ENCODE data around the gene SUSD3. TPM values are rescaled to one million over a fixed set of nuclear protein-coding genes. Genes with fewer than 3 reads are reported as not detected.
A peak's percentile ranks its signal among the peaks of the same experiment; 100 is the strongest.

The SUSD3 gene
- total and polyA plus RNA-seq, 4 experiments from 2014 or later, result 58.3 to 199 (median 106) TPM

DNA sequence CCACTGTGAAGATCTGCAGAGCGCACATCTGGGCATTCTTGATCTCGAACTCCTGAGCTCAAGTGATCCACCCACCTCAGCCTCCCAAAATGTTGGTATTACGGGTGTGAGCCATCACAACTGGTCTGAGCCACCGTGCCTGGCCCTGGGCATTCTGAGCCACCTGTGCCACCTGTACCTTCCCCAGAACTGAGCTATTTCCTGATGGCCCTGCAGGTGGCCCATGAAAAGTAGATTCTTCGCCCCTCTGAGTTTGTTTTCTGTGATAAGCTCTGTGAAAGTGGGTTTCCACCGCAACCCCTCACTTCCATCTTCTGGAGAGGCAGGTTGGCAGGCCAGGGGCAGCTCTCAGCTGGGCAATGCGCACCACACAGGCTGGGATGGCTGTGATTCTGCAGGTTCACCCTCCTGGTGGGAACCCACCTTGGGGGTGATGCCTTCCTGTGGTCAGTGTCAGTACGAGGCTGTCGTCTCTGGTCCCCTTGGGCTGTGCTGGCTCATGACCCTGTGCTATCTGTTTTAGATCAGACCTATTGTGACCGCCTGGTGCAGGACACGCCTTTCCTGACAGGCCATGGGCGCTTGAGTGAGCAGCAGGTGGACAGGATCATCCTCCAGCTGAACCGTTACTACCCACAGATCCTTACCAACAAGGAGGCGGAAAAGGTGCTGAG is 48.8 kb downstream of the SUSD3 start:
- Histone ChIP-seq H3K36me3 (ENCODE audit: insufficient read depth, low read length) (peaks cover 20% of the 10 kb centered on the region), H3K27me3 (ENCODE audit: insufficient read depth, low read length) (no peaks in the 10 kb centered on the region), H3K9me3 (ENCODE audit: control insufficient read depth in 1 of 2, low read length in 2 of 2) (no peaks in the 10 kb centered on the region), H3K4me1 (ENCODE audit: insufficient read depth, low read length) (peaks cover 64% of the 10 kb centered on the region), H3K4me3 (ENCODE audit: low read length in 2 of 2) (no peak overlapping the region), H3K27ac (ENCODE audit: low read depth, low read length) (no peak overlapping the region)
- CTCF ChIA-PET (ENCODE audit: partially characterized antibody), result interaction anchor here (0.6 to 5.7 kb wide), 20 partner anchors 9 to 459 kb away, joined by 3 to 68 read pairs (median 4); partner anchors contain the start of gene CARD19
- H3K9me3 Mint-ChIP-seq, result peaks cover 3 to 24% (median 12%) of the 10 kb centered on the region in 8 donors
- POLR2A ChIA-PET (ENCODE audit: partially characterized antibody), result interaction anchor here (0.7 to 4.4 kb wide), 15 partner anchors 9 to 153 kb away, joined by 3 to 25 read pairs (median 6); partner anchors contain the start of genes CARD19 and NINJ1
- peaks cover 41 to 45% of the 10 kb centered on the region in 2 donors for H3K36me3 Mint-ChIP-seq
- peak overlapping the region in 1 of 8 donors; percentile 50 for H3K4me3 Mint-ChIP-seq
- intact Hi-C loops (cut with micrococcal nuclease), result no loop called here
- DNase-seq, result peak in 1 of 5 donors; percentile 24
- peaks cover 32 to 71% (median 54%) of the 10 kb centered on the region in 4 donors for H3K4me1 Mint-ChIP-seq
- H3K27me3 Mint-ChIP-seq, result no peaks in the 10 kb centered on the region
- peak overlapping the region in 6 of 7 donors; percentile 15 to 67 (median 58) for H3K27ac Mint-ChIP-seq

- no peaks in the 10 kb centered on the region for H3K27me3 ChIP-seq (ENCODE audit: insufficient read depth, low read length)
- no peaks in the 10 kb centered on the region for H3K27me3 Mint-ChIP-seq
- H3K27ac ChIP-seq (ENCODE audit: low read depth, low read length), result no peak overlapping the region
- H3K9me3 Mint-ChIP-seq, result peaks cover 3 to 24% (median 12%) of the 10 kb centered on the region in 8 donors
- H3K36me3 ChIP-seq (ENCODE audit: insufficient read depth, low read length), result peaks cover 22% of the 10 kb centered on the region
- CTCF ChIA-PET (ENCODE audit: partially characterized antibody), result interaction anchor here (0.9 to 5.7 kb wide), 16 partner anchors 10 to 458 kb away, joined by 3 to 68 read pairs (median 4); partner anchors contain the start of gene CARD19
- H3K4me3 Mint-ChIP-seq, result peak overlapping the region in 1 of 8 donors; percentile 17
- no peak for DNase-seq
- peaks cover 29 to 67% (median 51%) of the 10 kb centered on the region in 4 donors for H3K4me1 Mint-ChIP-seq
- POLR2A ChIA-PET (ENCODE audit: partially characterized antibody), result interaction anchor here (1.0 to 4.4 kb wide), 11 partner anchors 9 to 144 kb away, joined by 3 to 25 read pairs (median 6); partner anchors contain the start of gene CARD19
- H3K36me3 Mint-ChIP-seq, result peaks cover 39 to 49% of the 10 kb centered on the region in 2 donors
- no peaks in the 10 kb centered on the region for H3K9me3 ChIP-seq (ENCODE audit: control insufficient read depth in 1 of 2, low read length in 2 of 2)
- intact Hi-C loops (cut with micrococcal nuclease), result no loop called here
- peak overlapping the region in 6 of 7 donors; percentile 17 to 67 (median 42) for H3K27ac Mint-ChIP-seq
- H3K4me1 ChIP-seq (ENCODE audit: insufficient read depth, low read length), result peaks cover 59% of the 10 kb centered on the region
- no peak overlapping the region for H3K4me3 ChIP-seq (ENCODE audit: low read length in 2 of 2)
Measured at GRCh38 chr9:93107825-93108161, 49.3 kb downstream of the SUSD3 start.

DNA sequence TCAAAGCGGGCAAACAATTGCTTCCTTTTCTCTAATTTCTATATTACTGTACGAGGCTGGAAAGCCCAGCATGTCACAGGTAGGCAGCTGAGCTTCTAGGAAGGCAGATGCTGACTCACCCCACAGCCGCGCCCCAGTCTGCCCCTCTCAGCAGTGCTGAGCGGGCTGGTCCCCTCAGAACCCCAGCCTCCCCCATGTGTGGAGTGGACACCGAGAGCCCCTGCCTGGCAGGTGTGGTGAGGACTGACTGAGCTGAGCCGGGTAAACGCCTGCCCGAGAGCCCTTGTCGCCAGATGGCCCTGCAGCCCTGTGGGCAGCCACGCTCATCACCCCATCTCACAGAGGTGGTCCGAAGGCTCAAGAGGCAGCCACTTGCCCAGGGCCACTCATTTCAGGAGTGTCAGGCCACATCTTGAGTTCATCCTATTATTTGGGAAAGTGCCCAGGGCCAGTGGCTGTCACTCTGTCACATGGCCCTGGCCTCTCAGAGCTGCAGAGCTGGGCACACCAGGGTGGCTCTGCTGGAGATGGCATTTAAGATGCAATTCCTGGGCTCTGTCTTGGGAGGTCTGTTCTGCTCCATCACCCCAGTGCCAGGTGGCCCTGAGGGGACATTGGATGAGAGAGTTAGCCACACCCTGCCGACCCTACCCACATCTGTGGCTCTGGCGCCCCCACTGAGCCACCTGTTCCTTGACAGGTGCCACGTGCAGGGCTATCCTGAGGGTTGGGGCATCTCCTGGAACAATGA is 50.0 kb downstream of the SUSD3 start:
- Mint-ChIP-seq H3K36me3 (peaks cover 33 to 47% of the 10 kb centered on the region in 2 donors), H3K27ac (peak overlapping the region in 4 of 7 donors; percentile 12 to 84 (median 70)), H3K9me3 (peaks cover 2 to 22% (median 11%) of the 10 kb centered on the region in 8 donors), H3K4me3 (peak overlapping the region in 2 of 8 donors; percentile 22 to 63), H3K27me3 (no peaks in the 10 kb centered on the region), H3K4me1 (peaks cover 26 to 60% (median 46%) of the 10 kb centered on the region in 4 donors)
- Histone ChIP-seq H3K4me3 (ENCODE audit: low read length in 2 of 2) (no peak overlapping the region), H3K9me3 (ENCODE audit: control insufficient read depth in 1 of 2, low read length in 2 of 2) (no peaks in the 10 kb centered on the region), H3K27me3 (ENCODE audit: insufficient read depth, low read length) (no peaks in the 10 kb centered on the region), H3K27ac (ENCODE audit: low read depth, low read length) (peak overlapping the region; percentile 6), H3K4me1 (ENCODE audit: insufficient read depth, low read length) (peaks cover 52% of the 10 kb centered on the region), H3K36me3 (ENCODE audit: insufficient read depth, low read length) (peaks cover 25% of the 10 kb centered on the region)
- intact Hi-C loops (cut with micrococcal nuclease), result loop anchor here (1.0 kb wide), 3 partner anchors 52 to 458 kb away; no protein-coding TSS in a partner anchor
- POLR2A ChIA-PET (ENCODE audit: partially characterized antibody), result interaction anchor here (0.7 to 4.4 kb wide), 15 partner anchors 10 to 145 kb away, joined by 3 to 25 read pairs (median 3); partner anchors contain the start of genes CARD19 and NINJ1
- CTCF ChIA-PET (ENCODE audit: partially characterized antibody), result interaction anchor here (0.6 to 5.7 kb wide), 58 partner anchors 10 to 458 kb away, joined by 3 to 68 read pairs (median 5); partner anchors contain the start of genes CARD19 and NINJ1
- DNase-seq, result peak in 1 of 5 donors; percentile 44

DNA sequence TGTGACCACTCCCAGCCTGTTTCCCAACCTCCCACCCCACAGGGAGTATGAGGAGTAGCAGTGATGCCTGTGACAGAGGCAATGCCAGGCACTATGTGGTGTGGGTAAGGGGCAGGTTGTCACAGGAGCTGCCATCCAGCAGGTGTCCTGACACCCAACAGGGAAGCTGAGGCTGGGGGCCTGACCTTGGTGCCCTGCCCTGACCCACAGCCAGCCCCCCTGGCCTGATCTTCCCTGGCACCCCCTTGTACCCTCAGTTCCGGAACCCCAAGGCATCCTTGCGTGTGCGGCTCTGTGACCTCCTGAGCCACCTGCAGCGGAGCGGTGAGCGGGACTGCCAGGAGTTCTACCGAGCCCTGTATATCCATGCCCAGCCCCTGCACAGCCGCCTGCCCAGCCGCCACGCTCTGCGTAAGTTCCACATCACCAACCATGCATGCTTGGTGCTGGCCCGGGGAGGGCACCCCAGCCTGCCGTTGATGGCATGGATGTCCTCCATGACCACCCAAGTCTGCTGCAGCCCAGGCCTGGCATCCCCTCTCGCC is 51.9 kb downstream of the SUSD3 start:
- Histone ChIP-seq H3K36me3 (ENCODE audit: insufficient read depth, low read length) (peaks cover 27% of the 10 kb centered on the region), H3K27me3 (ENCODE audit: insufficient read depth, low read length) (no peaks in the 10 kb centered on the region), H3K9me3 (ENCODE audit: control insufficient read depth in 1 of 2, low read length in 2 of 2) (no peaks in the 10 kb centered on the region), H3K4me3 (ENCODE audit: low read length in 2 of 2) (no peak overlapping the region), H3K4me1 (ENCODE audit: insufficient read depth, low read length) (peaks cover 48% of the 10 kb centered on the region), H3K27ac (ENCODE audit: low read depth, low read length) (no peak overlapping the region)
- ChIA-PET POLR2A (ENCODE audit: partially characterized antibody) (interaction anchor here (0.7 kb wide), 1 partner anchor 92 kb away, joined by 3 read pairs; no protein-coding TSS in a partner anchor), CTCF (ENCODE audit: partially characterized antibody) (interaction anchor here (0.8 to 5.7 kb wide), 16 partner anchors 8 to 456 kb away, joined by 3 to 68 read pairs (median 8); partner anchors contain the start of gene NINJ1)
- H3K27me3 Mint-ChIP-seq, result no peaks in the 10 kb centered on the region
- intact Hi-C loops (cut with micrococcal nuclease), result no loop called here
- peak overlapping the region in 2 of 7 donors; percentile 68 to 74 for H3K27ac Mint-ChIP-seq
- peaks cover 18 to 50% (median 37%) of the 10 kb centered on the region in 4 donors for H3K4me1 Mint-ChIP-seq
- peaks cover 0 to 4% (median 0%) of the 10 kb centered on the region in 8 donors for H3K9me3 Mint-ChIP-seq
- peak in 1 of 5 donors; percentile 34 for DNase-seq
- no peak overlapping the region for H3K4me3 Mint-ChIP-seq
- peaks cover 17 to 42% of the 10 kb centered on the region in 2 donors for H3K36me3 Mint-ChIP-seq

DNA sequence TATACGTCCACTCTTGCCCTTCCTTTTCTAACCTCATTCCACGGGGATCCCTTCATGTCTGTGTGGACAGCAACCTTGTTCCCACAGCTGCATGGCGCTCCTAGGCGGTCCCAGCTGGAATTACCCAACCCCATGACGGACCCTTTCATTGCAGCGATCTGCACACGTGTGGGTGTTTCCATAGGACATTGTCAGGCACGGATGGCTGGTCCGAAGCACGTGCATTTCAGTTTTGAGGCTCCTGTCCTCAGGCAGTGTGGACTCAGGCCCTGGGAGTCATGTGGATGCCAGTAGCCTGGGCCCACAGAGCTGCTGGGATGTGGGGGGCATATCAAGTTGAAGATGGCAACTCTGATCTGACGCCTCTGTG is 52.5 kb downstream of the SUSD3 start:
- Histone ChIP-seq H3K27ac (ENCODE audit: low read depth, low read length) (no peak overlapping the region), H3K27me3 (ENCODE audit: insufficient read depth, low read length) (no peaks in the 10 kb centered on the region), H3K4me3 (ENCODE audit: low read length in 2 of 2) (no peak overlapping the region), H3K4me1 (ENCODE audit: insufficient read depth, low read length) (peaks cover 42% of the 10 kb centered on the region), H3K36me3 (ENCODE audit: insufficient read depth, low read length) (peaks cover 27% of the 10 kb centered on the region), H3K9me3 (ENCODE audit: control insufficient read depth in 1 of 2, low read length in 2 of 2) (no peaks in the 10 kb centered on the region)
- Mint-ChIP-seq H3K4me3 (peak overlapping the region in 1 of 8 donors; percentile 49), H3K27ac (peak overlapping the region in 3 of 7 donors; percentile 42 to 74 (median 62)), H3K27me3 (no peaks in the 10 kb centered on the region), H3K9me3 (no peaks in the 10 kb centered on the region), H3K4me1 (peaks cover 16 to 44% (median 31%) of the 10 kb centered on the region in 4 donors), H3K36me3 (peaks cover 13 to 39% of the 10 kb centered on the region in 2 donors)
- ChIA-PET CTCF (ENCODE audit: partially characterized antibody) (interaction anchor here (0.8 kb wide), 1 partner anchor 154 kb away, joined by 4 read pairs; no protein-coding TSS in a partner anchor), POLR2A (ENCODE audit: partially characterized antibody) (interaction anchor here (1.7 kb wide), 1 partner anchor 33 kb away, joined by 3 read pairs; no protein-coding TSS in a partner anchor)
- no peak for DNase-seq
- intact Hi-C loops (cut with micrococcal nuclease), result no loop called here

DNA sequence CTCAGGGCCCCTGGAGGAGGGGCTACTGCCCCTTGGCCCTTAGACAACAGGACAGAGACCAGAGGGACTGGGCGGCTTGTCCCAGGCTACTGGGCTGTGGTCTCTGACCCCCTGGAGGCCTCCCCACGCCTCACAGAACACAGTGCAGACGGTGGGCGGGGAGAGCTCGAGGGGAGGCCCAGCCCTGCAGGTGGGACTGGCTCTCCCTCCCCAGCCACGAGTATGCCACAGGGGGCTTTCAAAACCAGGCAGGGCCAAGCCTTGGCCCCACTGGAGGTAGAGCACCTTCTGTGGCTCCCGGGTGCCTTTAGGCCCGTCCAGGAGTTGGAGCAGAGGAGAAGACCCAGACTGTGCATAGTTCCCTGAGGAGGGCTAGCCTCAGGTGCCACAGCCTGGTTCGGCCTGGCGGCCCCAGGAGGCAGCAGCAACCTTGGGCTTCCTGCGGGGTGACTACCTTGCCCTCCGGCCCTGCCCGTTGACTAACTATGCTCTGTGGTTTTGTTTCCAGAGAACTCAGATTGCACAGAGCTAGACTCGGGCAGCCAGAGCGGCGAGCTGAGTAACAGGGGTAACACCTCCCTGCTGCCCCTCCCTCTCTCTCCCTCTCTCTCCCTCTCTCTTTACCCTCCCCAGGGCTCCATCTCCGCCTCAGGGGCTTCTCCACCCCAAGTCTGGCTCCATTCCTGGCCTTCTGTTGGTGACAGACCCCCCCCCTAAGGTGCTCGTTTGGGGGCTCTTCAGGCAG is 53.0 kb downstream of the SUSD3 start:
- Mint-ChIP-seq H3K4me3 (no peak overlapping the region), H3K27ac (peak overlapping the region in 1 of 7 donors; percentile 74), H3K27me3 (no peaks in the 10 kb centered on the region), H3K36me3 (peaks cover 13 to 39% of the 10 kb centered on the region in 2 donors), H3K9me3 (no peaks in the 10 kb centered on the region), H3K4me1 (peaks cover 14 to 39% (median 27%) of the 10 kb centered on the region in 4 donors)
- Histone ChIP-seq H3K4me3 (ENCODE audit: low read length in 2 of 2) (no peak overlapping the region), H3K27me3 (ENCODE audit: insufficient read depth, low read length) (no peaks in the 10 kb centered on the region), H3K36me3 (ENCODE audit: insufficient read depth, low read length) (peaks cover 27% of the 10 kb centered on the region), H3K9me3 (ENCODE audit: control insufficient read depth in 1 of 2, low read length in 2 of 2) (no peaks in the 10 kb centered on the region), H3K27ac (ENCODE audit: low read depth, low read length) (no peak overlapping the region), H3K4me1 (ENCODE audit: insufficient read depth, low read length) (peaks cover 36% of the 10 kb centered on the region)
- intact Hi-C loops (cut with micrococcal nuclease), result no loop called here
- peak in 1 of 5 donors; percentile 22 for DNase-seq
- CTCF ChIA-PET (ENCODE audit: partially characterized antibody), result interaction anchor here (1.1 kb wide), 1 partner anchor 189 kb away, joined by 4 read pairs; no protein-coding TSS in a partner anchor
- POLR2A ChIA-PET (ENCODE audit: partially characterized antibody), result interaction anchor here (1.7 kb wide), 1 partner anchor 33 kb away, joined by 3 read pairs; no protein-coding TSS in a partner anchor
